GM19468 (cell line): ENCODE data around the gene DIPK1A.
"Not testable (repeated sequence)": the region's sequence is repeated elsewhere in the genome, so short reads cannot be mapped to it uniquely, and the experiment has no call there.

Source experiments
- ATAC-seq: cut with Tn5 transposase; IDR thresholded peaks from one replicate; pipeline ENCODE4 v1.9.1; 2021; ENCODE audit warnings: mild to moderate bottlenecking, moderate library complexity, moderate number of reproducible peaks; ENCODE audit not compliant: unreplicated experiment; ENCODE audit errors: extremely low read depth

The DIPK1A gene

GRCh38 chr1:92923664-92924063 is 37.6 kb downstream of the DIPK1A start:
- ATAC-seq: no peak

- ATAC-seq: no peak
Measured at GRCh38 chr1:92922356-92923035, 38.8 kb downstream of the DIPK1A start.

GRCh38 chr1:92921031-92922023 is 39.9 kb downstream of the DIPK1A start:
- ATAC-seq: no peak

GRCh38 chr1:92916899-92917298 is 44.4 kb downstream of the DIPK1A start:
- no peak for ATAC-seq

- ATAC-seq: no peak
Measured at GRCh38 chr1:92915547-92915946, 45.7 kb downstream of the DIPK1A start.

- no peak for ATAC-seq
Measured at GRCh38 chr1:92913093-92913819, 48.0 kb downstream of the DIPK1A start.

- no peak for ATAC-seq
Measured at GRCh38 chr1:92910081-92910480, 51.2 kb downstream of the DIPK1A start.

GRCh38 chr1:92909321-92909720 is 51.9 kb downstream of the DIPK1A start:
- ATAC-seq: no peak

GRCh38 chr1:92907949-92908684 is 53.1 kb downstream of the DIPK1A start:
- no peak for ATAC-seq

- ATAC-seq: no peak
Measured at GRCh38 chr1:92903765-92904164, 57.5 kb downstream of the DIPK1A start.

GRCh38 chr1:92902406-92902744 is 58.9 kb downstream of the DIPK1A start:
- ATAC-seq: no peak

- no peak for ATAC-seq
Measured at GRCh38 chr1:92901699-92902405, 59.4 kb downstream of the DIPK1A start.

- no peak for ATAC-seq
Measured at GRCh38 chr1:92901126-92901525, 60.1 kb downstream of the DIPK1A start.

GRCh38 chr1:92900539-92900938 is 60.7 kb downstream of the DIPK1A start:
- ATAC-seq: no peak

GRCh38 chr1:92899780-92900179 is 61.5 kb downstream of the DIPK1A start:
- no peak for ATAC-seq

GRCh38 chr1:92898053-92898452 is 63.2 kb downstream of the DIPK1A start:
- not testable (repeated sequence) for ATAC-seq

- no peak for ATAC-seq
Measured at GRCh38 chr1:92887465-92887864, 73.8 kb downstream of the DIPK1A start.

- no peak for ATAC-seq
Measured at GRCh38 chr1:92886886-92887419, 74.3 kb downstream of the DIPK1A start.

GRCh38 chr1:92884195-92884594 is 77.1 kb downstream of the DIPK1A start:
- no peak for ATAC-seq
